Immature natural killer cell (primary cell): ENCODE results near the gene SCN1A. TPM values are rescaled to one million over a fixed set of nuclear protein-coding genes. Genes with fewer than 3 reads are reported as not detected.

ENCODE experiments used
- DNase-seq, 3 donors: peaks; one replicate each; pipeline ENCODE4 v3.0.0; 2022; ENCODE audit warnings: mixed read lengths in 1 of 3
- H3K27ac Mint-ChIP-seq, 6 donors: one replicate each; pipeline ENCODE4 v1.8.0; 2020; ENCODE audit warnings: mixed read lengths in 6 of 6, mild to moderate bottlenecking in 5 of 6, inconsistent platforms in 4 of 6, moderate library complexity in 3 of 6
- H3K27me3 Mint-ChIP-seq, 3 donors: one replicate each; pipeline ENCODE4 v1.8.0; 2020 to 2021; ENCODE audit warnings: low read depth in 3 of 3, mild to moderate bottlenecking in 3 of 3, mixed read lengths in 3 of 3, moderate library complexity in 3 of 3, inconsistent platforms in 1 of 3
- H3K36me3 Mint-ChIP-seq, 3 donors: one replicate each; pipeline ENCODE4 v1.8.0; 2020; ENCODE audit warnings: mixed read lengths in 3 of 3, inconsistent platforms in 2 of 3, mild to moderate bottlenecking in 2 of 3
- H3K4me1 Mint-ChIP-seq, 2 donors: one replicate each; pipeline ENCODE4 v1.8.0; 2020; ENCODE audit warnings: inconsistent platforms in 2 of 2, mild to moderate bottlenecking in 2 of 2, mixed read lengths in 2 of 2, moderate library complexity in 1 of 2
- H3K4me3 Mint-ChIP-seq, 5 donors: one replicate each; pipeline ENCODE4 v1.8.0; 2020; ENCODE audit warnings: mild to moderate bottlenecking in 5 of 5, mixed read lengths in 5 of 5, inconsistent platforms in 3 of 5, moderate library complexity in 3 of 5
- H3K9me3 Mint-ChIP-seq, 6 donors: one replicate each; pipeline ENCODE4 v1.8.0; 2020; ENCODE audit warnings: mild to moderate bottlenecking in 6 of 6, mixed read lengths in 6 of 6, inconsistent platforms in 4 of 6, moderate library complexity in 3 of 6
- polyA plus RNA-seq, 3 donors: library from polyadenylated mRNA; unstranded; fragments of 300-500 nt; fragmentation: Illumina TruSeq; gene quantifications; one replicate each; pipeline ENCODE4 v1.2.3, GENCODE V29; 2021

Gene SCN1A
- polyA plus RNA-seq, 3 donors from 2014 or later = not detected

GRCh38 chr2:165961818-165962217 lies 166.0 kb downstream of the SCN1A start:
- Mint-ChIP-seq H3K4me3 (no peak overlapping the region), H3K36me3 (no peaks in the 10 kb centered on the region)

GRCh38 chr2:165959371-165959770 lies 168.4 kb downstream of the SCN1A start:
- Mint-ChIP-seq H3K36me3 (no peaks in the 10 kb centered on the region), H3K27me3 (peaks cover 1 to 4% (median 2%) of the 10 kb centered on the region in 3 donors), H3K9me3 (no peaks in the 10 kb centered on the region), H3K4me3 (no peak overlapping the region), H3K27ac (no peak overlapping the region), H3K4me1 (peaks cover 0 to 6% of the 10 kb centered on the region in 2 donors)
- DNase-seq = no peak

More at GRCh38 chr2:165961818-165962217, 166.0 kb downstream of the SCN1A start:
- no peaks in the 10 kb centered on the region for H3K4me1 Mint-ChIP-seq
- H3K27me3 Mint-ChIP-seq = peaks cover 4 to 9% (median 4%) of the 10 kb centered on the region in 3 donors
- no peak for DNase-seq
- H3K27ac Mint-ChIP-seq = no peak overlapping the region
- H3K9me3 Mint-ChIP-seq = no peaks in the 10 kb centered on the region

- Mint-ChIP-seq H3K9me3 (no peaks in the 10 kb centered on the region), H3K27me3 (peaks cover 1 to 3% (median 2%) of the 10 kb centered on the region in 3 donors), H3K4me3 (no peak overlapping the region), H3K27ac (no peak overlapping the region), H3K4me1 (peaks cover 0 to 6% of the 10 kb centered on the region in 2 donors), H3K36me3 (no peaks in the 10 kb centered on the region)
- no peak for DNase-seq
These were observed 169.4 kb downstream of the SCN1A start for GRCh38 chr2:165958313-165958960.

- no peak overlapping the region for H3K27ac Mint-ChIP-seq
- H3K27me3 Mint-ChIP-seq = peaks cover 1 to 3% (median 2%) of the 10 kb centered on the region in 3 donors
- DNase-seq = no peak
These were observed 170.7 kb downstream of the SCN1A start for GRCh38 chr2:165957030-165957675.

GRCh38 chr2:165953655-165954606 lies 173.9 kb downstream of the SCN1A start, which contains the start of gene TTC21B:
TSS of gene TTC21B (minus strand) at chr2:165953776. CDS start at chr2:165953705, 71 bp downstream.
- H3K27me3 Mint-ChIP-seq = peaks cover 0 to 2% (median 0%) of the 10 kb centered on the region in 3 donors
- H3K9me3 Mint-ChIP-seq = no peaks in the 10 kb centered on the region
- peak; percentile 92 to 93 (median 92) for DNase-seq
- no peaks in the 10 kb centered on the region for H3K36me3 Mint-ChIP-seq
- H3K27ac Mint-ChIP-seq = peak within 1 kb of the TSS in 2 of 6 donors; percentile 41 to 51
- peaks cover 0 to 6% of the 10 kb centered on the region in 2 donors for H3K4me1 Mint-ChIP-seq
- peak within 1 kb of the TSS in 3 of 5 donors; percentile 40 to 67 (median 60) for H3K4me3 Mint-ChIP-seq

More at GRCh38 chr2:165957030-165957675, 170.7 kb downstream of the SCN1A start:
- Mint-ChIP-seq H3K4me3 (no peak overlapping the region), H3K4me1 (peaks cover 0 to 6% of the 10 kb centered on the region in 2 donors), H3K9me3 (no peaks in the 10 kb centered on the region), H3K36me3 (no peaks in the 10 kb centered on the region)

- no peaks in the 10 kb centered on the region for H3K36me3 Mint-ChIP-seq
- no peak overlapping the region for H3K27ac Mint-ChIP-seq
- H3K9me3 Mint-ChIP-seq = no peaks in the 10 kb centered on the region
- H3K4me3 Mint-ChIP-seq = no peak overlapping the region
- H3K27me3 Mint-ChIP-seq = peaks cover 0 to 2% (median 0%) of the 10 kb centered on the region in 3 donors
- DNase-seq = no peak
- peaks cover 0 to 6% of the 10 kb centered on the region in 2 donors for H3K4me1 Mint-ChIP-seq
These were observed 174.5 kb downstream of the SCN1A start for GRCh38 chr2:165953306-165953654.

- Mint-ChIP-seq H3K4me1 (peaks cover 0 to 6% of the 10 kb centered on the region in 2 donors), H3K4me3 (no peak overlapping the region), H3K9me3 (no peaks in the 10 kb centered on the region), H3K27me3 (peaks cover 0 to 2% (median 0%) of the 10 kb centered on the region in 3 donors), H3K27ac (no peak overlapping the region), H3K36me3 (peaks cover 0 to 3% (median 0%) of the 10 kb centered on the region in 3 donors)
- peak in 1 of 3 donors; percentile 3 for DNase-seq
These were observed 175.0 kb downstream of the SCN1A start for GRCh38 chr2:165952741-165953211.

- Mint-ChIP-seq H3K4me3 (no peak overlapping the region), H3K36me3 (peaks cover 0 to 3% (median 0%) of the 10 kb centered on the region in 3 donors), H3K9me3 (no peaks in the 10 kb centered on the region), H3K27ac (no peak overlapping the region), H3K27me3 (peaks cover 0 to 2% (median 0%) of the 10 kb centered on the region in 3 donors), H3K4me1 (peaks cover 0 to 6% of the 10 kb centered on the region in 2 donors)
- no peak for DNase-seq
These were observed 175.7 kb downstream of the SCN1A start for GRCh38 chr2:165952085-165952484.

GRCh38 chr2:165950438-165950837 lies 177.4 kb downstream of the SCN1A start:
- DNase-seq = no peak
- Mint-ChIP-seq H3K27ac (no peak overlapping the region), H3K4me3 (no peak overlapping the region), H3K27me3 (peaks cover 0 to 2% (median 0%) of the 10 kb centered on the region in 3 donors), H3K9me3 (no peaks in the 10 kb centered on the region), H3K4me1 (peaks cover 0 to 6% of the 10 kb centered on the region in 2 donors), H3K36me3 (peaks cover 0 to 3% (median 0%) of the 10 kb centered on the region in 3 donors)

- peaks cover 6 to 11% of the 10 kb centered on the region in 2 donors for H3K4me1 Mint-ChIP-seq
- DNase-seq = no peak
- H3K4me3 Mint-ChIP-seq = no peak overlapping the region
- no peaks in the 10 kb centered on the region for H3K9me3 Mint-ChIP-seq
- no peaks in the 10 kb centered on the region for H3K27me3 Mint-ChIP-seq
- H3K36me3 Mint-ChIP-seq = peaks cover 24 to 55% (median 31%) of the 10 kb centered on the region in 3 donors
- H3K27ac Mint-ChIP-seq = no peak overlapping the region
These were observed 186.0 kb downstream of the SCN1A start for GRCh38 chr2:165941827-165942226.

GRCh38 chr2:165938237-165938636 lies 189.6 kb downstream of the SCN1A start:
- Mint-ChIP-seq H3K27ac (no peak overlapping the region), H3K27me3 (no peaks in the 10 kb centered on the region), H3K4me1 (peaks cover 4 to 12% of the 10 kb centered on the region in 2 donors), H3K36me3 (peaks cover 27 to 58% (median 31%) of the 10 kb centered on the region in 3 donors), H3K4me3 (no peak overlapping the region), H3K9me3 (no peaks in the 10 kb centered on the region)
- DNase-seq = no peak
